Germinal center (tissue), 1 donor: ENCODE data around the gene BCAR1.

Source experiments
- DNase-seq: peaks from one replicate; pipeline ENCODE4 v3.0.0; 2012; ENCODE audit warnings: mixed read lengths, low spot score

The BCAR1 gene

GRCh38 chr16:75203667-75204409 lies 47.6 kb downstream of the BCAR1 start:
- no peak for DNase-seq

- DNase-seq, result no peak
These were observed 48.3 kb downstream of the BCAR1 start for GRCh38 chr16:75203096-75203495.

- DNase-seq, result no peak
These were observed 49.3 kb downstream of the BCAR1 start for GRCh38 chr16:75202069-75202590.

- no peak for DNase-seq
These were observed 53.3 kb downstream of the BCAR1 start for GRCh38 chr16:75198135-75198600.

GRCh38 chr16:75197522-75198134 lies 53.8 kb downstream of the BCAR1 start:
- DNase-seq, result no peak

GRCh38 chr16:75196836-75197235 lies 54.6 kb downstream of the BCAR1 start:
- no peak for DNase-seq

- no peak for DNase-seq
These were observed 55.3 kb downstream of the BCAR1 start for GRCh38 chr16:75195811-75196790.

GRCh38 chr16:75193730-75194444 lies 57.5 kb downstream of the BCAR1 start:
- DNase-seq, result no peak

- DNase-seq, result no peak
These were observed 58.2 kb downstream of the BCAR1 start for GRCh38 chr16:75193265-75193650.

GRCh38 chr16:75192606-75193264 lies 58.7 kb downstream of the BCAR1 start:
- DNase-seq, result no peak

GRCh38 chr16:75189638-75190245 lies 61.7 kb downstream of the BCAR1 start:
- DNase-seq, result no peak

- no peak for DNase-seq
These were observed 62.5 kb downstream of the BCAR1 start for GRCh38 chr16:75188832-75189477.

GRCh38 chr16:75181630-75182029 lies 69.8 kb downstream of the BCAR1 start:
- DNase-seq, result no peak

GRCh38 chr16:75179208-75179607 lies 72.2 kb downstream of the BCAR1 start:
- no peak for DNase-seq
